HepG2 (cell line): ENCODE results near the gene TXNRD2. TPM values are rescaled to one million over a fixed set of nuclear protein-coding genes. Genes with fewer than 3 reads are reported as not detected.
A peak's percentile ranks its signal among the peaks of the same experiment; 100 is the strongest.

Source experiments
- ATAC-seq: fragments of 200-7000 bp; cut with Tn5 transposase; 3 replicates; pipeline ENCODE4 v1.9.1; 2020; ENCODE audit warnings: mild to moderate bottlenecking, moderate library complexity
- BruUV-seq: library from RNA; stranded (reverse); fragments of 400-500 nt; replicated peaks from 2 replicates; lab custom pipeline; 2021; lab: Mats Ljungman, UMichigan
- CTCF ChIA-PET: fragments of 300-600 bp; formaldehyde crosslinking; extraction: SDS; loops from one replicate; lab custom pipeline; 2021; ENCODE audit warnings: low total read pairs, inconsistent platforms, low intra/inter-chr PET ratio; lab: Yijun Ruan, JAX
- POLR2A ChIA-PET: fragments of 350-600 bp; sonication (Branson Sonifier 250); formaldehyde crosslinking; loops from one replicate; lab custom pipeline; 2020; ENCODE audit warnings: antibody characterized with exemption, inconsistent platforms; lab: Yijun Ruan, JAX
- DNase-seq: peaks from one replicate; pipeline ENCODE4 v3.0.0-alpha.2; 2015; ENCODE audit warnings: low spot score
- FAIRE-seq: peaks from 3 replicates; lab custom pipeline; 2011; peaks lifted over from hg19 to GRCh38; lab: Jason Lieb, UNC
- H2AFZ ChIP-seq: one replicate; pipeline ENCODE4 v1.6.1; 2011; ENCODE audit warnings: low read length, inconsistent platforms
- H3K27ac ChIP-seq: fragments of 300-600 bp; 3 replicates; pipeline ENCODE4 v1.8.0; 2011; ENCODE audit warnings: mixed run types, mild to moderate bottlenecking, mixed read lengths, low read length, inconsistent platforms; ENCODE audit not compliant: insufficient read depth; ENCODE audit errors: extremely low read length
- H3K27me3 ChIP-seq, 2 experiments: fragments of 200-600 bp in 1 of 2; 2 replicates in 1 of 2; 3 replicates in 1 of 2; pipeline versions ENCODE4 v1.6.0 to v1.8.0; 2011; ENCODE audit warnings: low read length in 2 of 2, mild to moderate bottlenecking in 2 of 2, moderate library complexity in 2 of 2, inconsistent platforms in 1 of 2; ENCODE audit not compliant: insufficient read depth in 2 of 2, control insufficient read depth in 1 of 2
- H3K36me3 ChIP-seq, 2 experiments: fragments of 200-600 bp in 1 of 2; replicated peaks in 1 of 2; 2 replicates in 1 of 2; 3 replicates in 1 of 2; pipeline versions ENCODE4 v1.5.1 to v1.8.0; 2011; ENCODE audit warnings: low read length in 2 of 2, inconsistent platforms in 1 of 2; ENCODE audit not compliant: insufficient read depth in 2 of 2, control insufficient read depth in 1 of 2
- H3K4me1 ChIP-seq: 2 replicates; pipeline ENCODE4 v1.5.1; 2012; ENCODE audit warnings: low read length, inconsistent platforms; ENCODE audit not compliant: insufficient read depth
- H3K4me2 ChIP-seq: 2 replicates; pipeline ENCODE4 v1.6.0; 2011; ENCODE audit warnings: low read depth, low read length, inconsistent platforms
- H3K4me3 ChIP-seq, 3 experiments: fragments of 200-600 bp in 1 of 3; sonication (generic), shearing (Covaris generic) in 1 of 3; replicated peaks in 1 of 3; 2 replicates each; pipeline ENCODE4 v1.5.1; 2011 to 2016; ENCODE audit warnings: low read length in 3 of 3, inconsistent platforms in 2 of 3, low read depth in 2 of 3, mild to moderate bottlenecking in 2 of 3, control low read depth in 1 of 3, mixed read lengths in 1 of 3; ENCODE audit not compliant: insufficient read depth in 1 of 3
- H3K79me2 ChIP-seq: one replicate; pipeline ENCODE4 v1.6.1; 2011; ENCODE audit warnings: low read length, inconsistent platforms; ENCODE audit not compliant: insufficient read depth
- H3K9ac ChIP-seq: 2 replicates; pipeline ENCODE4 v1.6.0; 2011; ENCODE audit warnings: mild to moderate bottlenecking, low read depth, low read length, inconsistent platforms; ENCODE audit not compliant: insufficient read depth
- H3K9me3 ChIP-seq: 2 replicates; pipeline ENCODE4 v1.5.1; 2012; ENCODE audit warnings: mild to moderate bottlenecking, low read length
- H4K20me1 ChIP-seq: 2 replicates; pipeline ENCODE4 v1.6.0; 2011; ENCODE audit warnings: inconsistent platforms, mild to moderate bottlenecking, low read length, moderate library complexity; ENCODE audit not compliant: insufficient read depth
- ATRX ChIP-seq: sonication (generic); formaldehyde crosslinking; IDR thresholded peaks from 2 replicates; pipeline ENCODE4 v1.4.0; 2020; ENCODE audit warnings: missing genetic modification reagents, borderline replicate concordance
- GPBP1L1 ChIP-seq: sonication (generic); formaldehyde crosslinking; IDR thresholded peaks from 2 replicates; pipeline ENCODE4 v1.5.0; 2020; ENCODE audit warnings: mild to moderate bottlenecking, missing genetic modification reagents
- JARID2 ChIP-seq: sonication (generic); formaldehyde crosslinking; IDR thresholded peaks from 2 replicates; pipeline ENCODE4 v1.8.1; 2023; ENCODE audit warnings: missing genetic modification reagents, inconsistent platforms; ENCODE audit not compliant: insufficient replicate concordance
- MBD4 ChIP-seq: IDR thresholded peaks from 2 replicates; pipeline ENCODE4 v1.6.1; 2012; ENCODE audit warnings: low read length, inconsistent platforms, borderline replicate concordance
- MEIS2 ChIP-seq: sonication (generic); formaldehyde crosslinking; IDR thresholded peaks from 2 replicates; pipeline ENCODE4 v1.9.0; 2021; ENCODE audit warnings: mild to moderate bottlenecking, missing genetic modification reagents
- SETDB1 ChIP-seq: sonication (generic); formaldehyde crosslinking; IDR thresholded peaks from 2 replicates; pipeline ENCODE4 v1.5.1; 2020; ENCODE audit warnings: missing genetic modification reagents, mild to moderate bottlenecking, borderline replicate concordance
- SOX5 ChIP-seq: IDR thresholded peaks from 2 replicates; pipeline ENCODE4 v1.6.1; 2016; ENCODE audit warnings: borderline replicate concordance
- SYNCRIP ChIP-seq: fragments of 200-400 bp; formaldehyde crosslinking; IDR thresholded peaks from 2 replicates; pipeline ENCODE4 v1.6.1; 2018; ENCODE audit warnings: mild to moderate bottlenecking, low read depth, low read length; ENCODE audit not compliant: insufficient read depth
- ZBTB8A ChIP-seq: sonication (generic); formaldehyde crosslinking; IDR thresholded peaks from 2 replicates; pipeline ENCODE4 v1.4.0; 2020; ENCODE audit warnings: mild to moderate bottlenecking, low read depth, missing genetic modification reagents, borderline replicate concordance
- ZFP36L2 ChIP-seq: sonication (generic); formaldehyde crosslinking; IDR thresholded peaks from 2 replicates; pipeline ENCODE4 v1.4.0; 2020; ENCODE audit warnings: missing genetic modification reagents
- ZNF564 ChIP-seq: sonication (generic); formaldehyde crosslinking; IDR thresholded peaks from 2 replicates; pipeline ENCODE4 v1.8.1; 2023; ENCODE audit warnings: mild to moderate bottlenecking, missing genetic modification reagents
- ZNF569 ChIP-seq: sonication (generic); formaldehyde crosslinking; IDR thresholded peaks from 2 replicates; pipeline ENCODE4 v1.5.0; 2020; ENCODE audit warnings: mild to moderate bottlenecking, missing genetic modification reagents, moderate library complexity, borderline replicate concordance
- ZNF614 ChIP-seq: IDR thresholded peaks from 2 replicates; pipeline ENCODE4 v1.6.1; 2018; ENCODE audit warnings: missing biosample characterization, missing genetic modification reagents, inconsistent platforms, borderline replicate concordance
- ZNF768 ChIP-seq: sonication (generic); formaldehyde crosslinking; IDR thresholded peaks from 2 replicates; pipeline ENCODE4 v1.4.0; 2020; ENCODE audit warnings: missing genetic modification reagents
- ZNF775 ChIP-seq: sonication (generic); formaldehyde crosslinking; IDR thresholded peaks from 2 replicates; pipeline ENCODE4 v1.4.0; 2020; ENCODE audit warnings: missing genetic modification reagents, mild to moderate bottlenecking, moderate library complexity, borderline replicate concordance
- WGBS: methylation state at CpG from one replicate; pipeline ENCODE4 v1.1.6; 2017; ENCODE audit warnings: low lambda C conversion rate; 5-methylcytosine and 5-hydroxymethylcytosine counted together
- in situ Hi-C: cut with HindIII; loops from 2 replicates; pipeline ENCODE4 v1.10.0; 2017; ENCODE audit warnings: low pct_unique_long_range_greater_than_20kb; ENCODE audit not compliant: extremely low pct_ligation_motif_present
- intact Hi-C: fragments of 100-400 bp; cut with micrococcal nuclease; formaldehyde crosslinking; loops from one replicate; pipeline ENCODE4 v1.10.0; 2022; ENCODE audit not compliant: unreplicated experiment
- polyA plus RNA-seq, 8 experiments: library from polyadenylated mRNA; depleted of rRNA in 3 of 8; stranded (reverse) in 7 of 8; unstranded in 1 of 8; fragments of >200 nt; fragmentation: Illumina TruSeq in 4 of 8; extraction: Trizol in 4 of 8; gene quantifications; 2 replicates each; pipeline versions ENCODE4 v1.2.1 to v1.2.3, GENCODE V29; 2011 to 2016; ENCODE audit warnings: low read depth in 4 of 8, missing spikeins in 1 of 8, mixed read lengths in 1 of 8; ENCODE audit not compliant: insufficient read depth in 1 of 8
- total RNA-seq, 5 experiments: library from RNA; depleted of rRNA; stranded (reverse); fragments of >200 nt; fragmentation: Illumina TruSeq; extraction: Trizol; gene quantifications; 2 replicates each; pipeline ENCODE4 v1.2.3, GENCODE V29; 2016; ENCODE audit warnings: low read depth in 1 of 5
- TF ChIP-seq, protein P1 (sequence below): sonication (generic); formaldehyde crosslinking; IDR thresholded peaks from 2 replicates; pipeline ENCODE4 v1.4.0; 2020; ENCODE audit warnings: mild to moderate bottlenecking, missing genetic modification reagents
- TF ChIP-seq, protein P2 (sequence below): sonication (generic); formaldehyde crosslinking; conservative IDR thresholded peaks from 2 replicates; pipeline ENCODE4 v1.4.0; 2020; ENCODE audit warnings: missing genetic modification reagents

TXNRD2 gene
- total and polyA plus RNA-seq, 2 of the 13 experiments (the other 11 are each of a cell fraction or from before 2014, with no cell fraction given) = 17.5 to 18.6 TPM

DNA sequence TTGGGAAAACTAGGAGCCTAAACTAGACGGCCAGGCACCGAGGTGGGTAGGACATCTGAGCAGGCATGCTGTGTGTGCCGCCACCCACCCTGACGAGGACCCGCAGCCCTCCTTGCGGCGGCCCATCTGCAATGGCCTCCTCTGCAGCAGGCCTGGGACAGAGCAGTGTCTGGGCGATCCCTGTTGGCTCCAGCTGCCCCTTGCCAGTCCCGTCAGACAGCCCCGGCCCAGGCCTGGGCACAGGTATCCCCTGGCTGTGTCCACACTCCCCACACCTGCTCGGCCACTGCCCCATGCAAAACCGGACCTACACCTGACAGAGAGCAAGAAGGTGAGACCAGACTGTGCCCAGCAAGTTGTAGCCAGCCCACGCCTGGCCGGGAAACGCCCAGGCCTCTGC lies 48.3 kb downstream of the TXNRD2 start:
- 100% methylated on average over 4 of the region's 15 CpGs for WGBS
- DNase-seq = no peak

GRCh38 chr22:19892925-19893324 lies 48.7 kb downstream of the TXNRD2 start:
- DNase-seq (no peak), FAIRE-seq (no peak), ATAC-seq (no peak)
- intact Hi-C loops = loop anchor here (5.0 kb wide), 1 partner anchor 71 kb away; no protein-coding TSS in a partner anchor
- Histone ChIP-seq H3K4me3 (no peak overlapping the region), H3K9me3 (no peaks in the 10 kb centered on the region), H2AFZ (no peak overlapping the region), H3K36me3 (peaks cover 2 to 12% of the 10 kb centered on the region in 2 experiments; a peak in 3 of 5 replicates), H4K20me1 (no peaks in the 10 kb centered on the region), H3K27me3 (no peaks in the 10 kb centered on the region), H3K4me1 (peaks cover 38% of the 10 kb centered on the region), H3K9ac (no peak overlapping the region), H3K79me2 (no peaks in the 10 kb centered on the region), H3K4me2 (no peak overlapping the region), H3K27ac (peak overlapping the region; percentile 27)
- CTCF ChIA-PET = no interaction called here
- WGBS = 78% methylated on average over 8 of the region's 13 CpGs
- TF ChIP-seq ZNF775 (CRISPR knock-in tag) = no peak
- TF ChIP-seq, protein P1, sequence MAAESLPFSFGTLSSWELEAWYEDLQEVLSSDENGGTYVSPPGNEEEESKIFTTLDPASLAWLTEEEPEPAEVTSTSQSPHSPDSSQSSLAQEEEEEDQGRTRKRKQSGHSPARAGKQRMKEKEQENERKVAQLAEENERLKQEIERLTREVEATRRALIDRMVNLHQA (CRISPR knock-in tag) = no peak
- no peak for TF ChIP-seq MEIS2 (CRISPR knock-in tag)
- TF ChIP-seq SYNCRIP = no peak
- TF ChIP-seq ZNF614 (CRISPR knock-in tag) = no peak
- no peak for TF ChIP-seq MBD4
- TF ChIP-seq ZNF564 (CRISPR knock-in tag) = no peak
- no peak for TF ChIP-seq SOX5
- no peak for TF ChIP-seq ZFP36L2
- TF ChIP-seq ATRX (CRISPR knock-in tag) = no peak
- no peak for TF ChIP-seq SETDB1 (CRISPR knock-in tag)
- TF ChIP-seq, protein P2, sequence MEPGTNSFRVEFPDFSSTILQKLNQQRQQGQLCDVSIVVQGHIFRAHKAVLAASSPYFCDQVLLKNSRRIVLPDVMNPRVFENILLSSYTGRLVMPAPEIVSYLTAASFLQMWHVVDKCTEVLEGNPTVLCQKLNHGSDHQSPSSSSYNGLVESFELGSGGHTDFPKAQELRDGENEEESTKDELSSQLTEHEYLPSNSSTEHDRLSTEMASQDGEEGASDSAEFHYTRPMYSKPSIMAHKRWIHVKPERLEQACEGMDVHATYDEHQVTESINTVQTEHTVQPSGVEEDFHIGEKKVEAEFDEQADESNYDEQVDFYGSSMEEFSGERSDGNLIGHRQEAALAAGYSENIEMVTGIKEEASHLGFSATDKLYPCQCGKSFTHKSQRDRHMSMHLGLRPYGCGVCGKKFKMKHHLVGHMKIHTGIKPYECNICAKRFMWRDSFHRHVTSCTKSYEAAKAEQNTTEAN (CRISPR knock-in tag) = no peak
- no peak for TF ChIP-seq ZBTB8A
- no peak for TF ChIP-seq JARID2 (CRISPR knock-in tag)
- TF ChIP-seq GPBP1L1 (CRISPR knock-in tag) = no peak
- in situ Hi-C loops = no loop called here
- POLR2A ChIA-PET = interaction anchor here (1.6 to 1.9 kb wide), 2 partner anchors 9 to 37 kb away, joined by 6 to 10 read pairs; no protein-coding TSS in a partner anchor
- no TSS peak for BruUV-seq

More for the DNA sequence above, 48.3 kb downstream of the TXNRD2 start:
- H4K20me1 ChIP-seq = no peaks in the 10 kb centered on the region
- intact Hi-C loops (loop anchor here (5.0 kb wide), 1 partner anchor 71 kb away; no protein-coding TSS in a partner anchor), in situ Hi-C loops (no loop called here)
- no peak overlapping the region for H2AFZ ChIP-seq
- no peak overlapping the region for H3K9ac ChIP-seq
- no peaks in the 10 kb centered on the region for H3K79me2 ChIP-seq
- no peaks in the 10 kb centered on the region for H3K9me3 ChIP-seq
- ChIA-PET CTCF (no interaction called here), POLR2A (no interaction called here)
- BruUV-seq = no TSS peak
- no peak for ATAC-seq
- TF ChIP-seq ZNF569 (CRISPR knock-in tag) = no peak
- TF ChIP-seq ZNF768 (CRISPR knock-in tag) = peak; percentile 13; the same call in 1 of the 2 replicates
- FAIRE-seq = no peak
- H3K4me1 ChIP-seq = peaks cover 42% of the 10 kb centered on the region
- H3K4me2 ChIP-seq = no peak overlapping the region
- no peaks in the 10 kb centered on the region for H3K27me3 ChIP-seq
- peak overlapping the region; percentile 27 for H3K27ac ChIP-seq
- peaks cover 6 to 15% of the 10 kb centered on the region in 2 experiments; a peak in 3 of 5 replicates for H3K36me3 ChIP-seq
- H3K4me3 ChIP-seq = no peak overlapping the region
